GM12874 (cell line): ENCODE results near the gene IL13.

ENCODE experiments used
- CTCF ChIP-seq: IDR thresholded peaks from 2 replicates; pipeline ENCODE4 v1.5.1; 2011; ENCODE audit warnings: low read depth, mild to moderate bottlenecking, control low read depth, low read length, moderate library complexity; ENCODE audit not compliant: insufficient read depth

The IL13 gene

GRCh38 chr5:132664696-132665209 is 6.8 kb downstream of the IL13 start:
- TF ChIP-seq CTCF = no peak

- TF ChIP-seq CTCF = no peak
These were observed 7.7 kb downstream of the IL13 start for GRCh38 chr5:132665574-132666080.

GRCh38 chr5:132666310-132667123 is 8.5 kb downstream of the IL13 start:
- no peak for TF ChIP-seq CTCF

- no peak for TF ChIP-seq CTCF
These were observed 9.3 kb downstream of the IL13 start for GRCh38 chr5:132667309-132667708.

- TF ChIP-seq CTCF = no peak
These were observed 10.1 kb downstream of the IL13 start for GRCh38 chr5:132667761-132668705.

- TF ChIP-seq CTCF = no peak
These were observed 10.9 kb downstream of the IL13 start for GRCh38 chr5:132668706-132669454.
